HCT116 (cell line): Measurements from ENCODE around the gene CD99.

Experiments used
- CEBPB ChIP-seq: IDR thresholded peaks from 2 replicates; pipeline ENCODE4 v1.6.1; 2012; ENCODE audit warnings: low read depth
- CTCF ChIP-seq, 3 experiments: fragments of 200-600 bp in 1 of 3; sonication (generic) in 1 of 3; IDR thresholded peaks in 2 of 3; conservative IDR thresholded peaks in 1 of 3; 2 replicates each; pipeline ENCODE4 v1.5.1; 2012 to 2017; ENCODE audit warnings: low read depth in 2 of 3, low read length in 2 of 3, antibody characterized with exemption in 1 of 3, borderline replicate concordance in 1 of 3, control low read depth in 1 of 3, mild to moderate bottlenecking in 1 of 3, mixed read lengths in 1 of 3, mixed run types in 1 of 3, moderate library complexity in 1 of 3; ENCODE audit not compliant: insufficient read depth in 1 of 3
- EGR1 ChIP-seq: IDR thresholded peaks from 2 replicates; pipeline ENCODE4 v1.6.1; 2012; ENCODE audit warnings: low read depth
- ELF1 ChIP-seq: IDR thresholded peaks from 2 replicates; pipeline ENCODE4 v1.6.1; 2012; ENCODE audit warnings: low read depth, borderline replicate concordance
- EZH2 ChIP-seq: fragments of 200-600 bp; sonication (generic); IDR thresholded peaks from 2 replicates; pipeline ENCODE4 v1.6.1; 2017; ENCODE audit warnings: antibody characterized with exemption, mixed run types
- FOSL1 ChIP-seq: IDR thresholded peaks from 2 replicates; pipeline ENCODE4 v1.6.1; 2012; ENCODE audit warnings: low read depth
- POLR2A ChIP-seq: IDR thresholded peaks from 2 replicates; pipeline ENCODE4 v1.7.0; 2011; ENCODE audit warnings: borderline replicate concordance; ENCODE audit not compliant: insufficient read depth, insufficient read length; ENCODE audit errors: extremely low read depth
- TCF7L2 ChIP-seq: IDR thresholded peaks from 2 replicates; pipeline ENCODE4 v1.7.0; 2011; ENCODE audit warnings: borderline replicate concordance, inconsistent platforms; ENCODE audit not compliant: insufficient read depth, insufficient read length; ENCODE audit errors: extremely low read depth
- ZNF274 ChIP-seq: fragments of 200-500 bp; sonication (Bioruptor generic); IDR thresholded peaks from 2 replicates; pipeline ENCODE4 v1.6.1; 2014; ENCODE audit warnings: mild to moderate bottlenecking, low read depth, low read length, inconsistent platforms

GRCh38 chrX:2697741-2698299 lies 6.7 kb downstream of the CD99 start:
- TF ChIP-seq TCF7L2: no peak
- TF ChIP-seq EZH2: no peak
- TF ChIP-seq ZNF274: no peak
- TF ChIP-seq CEBPB: no peak
- TF ChIP-seq POLR2A: no peak
- TF ChIP-seq CTCF (IDR thresholded peaks at IDR 0.05 in 2 of 3, conservative IDR thresholded peaks at IDR 0.05 in 1 of 3; ENCODE audit: borderline replicate concordance in 1 of 3, insufficient read depth in 1 of 3, low read depth in 2 of 3, low read length in 2 of 3): no peak
- TF ChIP-seq FOSL1: no peak
- TF ChIP-seq EGR1: no peak
- TF ChIP-seq ELF1: no peak
